Neuron (in vitro differentiated cells): ENCODE measurements around the gene COL13A1.
A peak's percentile ranks its signal among the peaks of the same experiment; 100 is the strongest.

Source experiments
- H2AFZ ChIP-seq: one replicate; pipeline ENCODE4 v1.6.1; 2013; ENCODE audit warnings: low read depth, mild to moderate bottlenecking, inconsistent platforms, low read length, moderate library complexity
- H3K27me3 ChIP-seq: one replicate; pipeline ENCODE4 v1.6.1; 2013; ENCODE audit warnings: low read length; ENCODE audit not compliant: insufficient read depth
- H3K36me3 ChIP-seq: one replicate; pipeline ENCODE4 v1.6.1; 2013; ENCODE audit warnings: low read length; ENCODE audit not compliant: insufficient read depth
- H3K4me1 ChIP-seq: one replicate; pipeline ENCODE4 v1.6.1; 2013; ENCODE audit warnings: low read length; ENCODE audit not compliant: insufficient read depth
- H3K4me3 ChIP-seq: 2 replicates; pipeline ENCODE4 v1.5.1; 2013; ENCODE audit warnings: mild to moderate bottlenecking, low read length, moderate library complexity
- H3K9me3 ChIP-seq: one replicate; pipeline ENCODE4 v1.6.1; 2013; ENCODE audit warnings: low read length

Gene COL13A1

GRCh38 chr10:69858201-69858600, 56.5 kb downstream of the COL13A1 start:
- Histone ChIP-seq H3K27me3 (no peaks in the 10 kb centered on the region), H2AFZ (no peak overlapping the region), H3K4me3 (no peak overlapping the region), H3K4me1 (peaks cover 11% of the 10 kb centered on the region), H3K36me3 (no peaks in the 10 kb centered on the region), H3K9me3 (no peaks in the 10 kb centered on the region)

GRCh38 chr10:69860271-69860670, 58.6 kb downstream of the COL13A1 start:
- no peaks in the 10 kb centered on the region for H3K27me3 ChIP-seq
- no peak overlapping the region for H2AFZ ChIP-seq
- no peaks in the 10 kb centered on the region for H3K36me3 ChIP-seq
- H3K4me1 ChIP-seq: peaks cover 20% of the 10 kb centered on the region
- H3K9me3 ChIP-seq: no peaks in the 10 kb centered on the region
- no peak overlapping the region for H3K4me3 ChIP-seq

- peaks cover 29% of the 10 kb centered on the region for H3K4me1 ChIP-seq
- H2AFZ ChIP-seq: no peak overlapping the region
- H3K9me3 ChIP-seq: no peaks in the 10 kb centered on the region
- H3K27me3 ChIP-seq: no peaks in the 10 kb centered on the region
- H3K36me3 ChIP-seq: no peaks in the 10 kb centered on the region
- H3K4me3 ChIP-seq: no peak overlapping the region
Observed at GRCh38 chr10:69861251-69862240, 59.8 kb downstream of the COL13A1 start.

GRCh38 chr10:69862882-69863530, 61.3 kb downstream of the COL13A1 start:
- Histone ChIP-seq H3K4me3 (no peak overlapping the region), H3K36me3 (no peaks in the 10 kb centered on the region), H3K9me3 (no peaks in the 10 kb centered on the region), H3K27me3 (no peaks in the 10 kb centered on the region), H2AFZ (no peak overlapping the region), H3K4me1 (peaks cover 42% of the 10 kb centered on the region)

- Histone ChIP-seq H3K4me3 (no peak overlapping the region), H3K4me1 (peaks cover 42% of the 10 kb centered on the region), H3K36me3 (no peaks in the 10 kb centered on the region), H3K27me3 (no peaks in the 10 kb centered on the region), H2AFZ (no peak overlapping the region), H3K9me3 (no peaks in the 10 kb centered on the region)
Observed at GRCh38 chr10:69863580-69863979, 61.9 kb downstream of the COL13A1 start.

- H3K4me1 ChIP-seq: peaks cover 40% of the 10 kb centered on the region
- no peak overlapping the region for H3K4me3 ChIP-seq
- no peaks in the 10 kb centered on the region for H3K36me3 ChIP-seq
- H3K27me3 ChIP-seq: no peaks in the 10 kb centered on the region
- no peaks in the 10 kb centered on the region for H3K9me3 ChIP-seq
- H2AFZ ChIP-seq: no peak overlapping the region
Observed at GRCh38 chr10:69864321-69864720, 62.6 kb downstream of the COL13A1 start.

- no peak overlapping the region for H2AFZ ChIP-seq
- H3K36me3 ChIP-seq: no peaks in the 10 kb centered on the region
- H3K27me3 ChIP-seq: no peaks in the 10 kb centered on the region
- H3K4me3 ChIP-seq: no peak overlapping the region
- H3K9me3 ChIP-seq: no peaks in the 10 kb centered on the region
- peaks cover 30% of the 10 kb centered on the region for H3K4me1 ChIP-seq
Observed at GRCh38 chr10:69865450-69865849, 63.7 kb downstream of the COL13A1 start.

GRCh38 chr10:69866246-69866687, 64.6 kb downstream of the COL13A1 start:
- H3K9me3 ChIP-seq: no peaks in the 10 kb centered on the region
- H3K4me3 ChIP-seq: peak overlapping the region; percentile 30
- no peaks in the 10 kb centered on the region for H3K27me3 ChIP-seq
- H3K36me3 ChIP-seq: no peaks in the 10 kb centered on the region
- H2AFZ ChIP-seq: peak overlapping the region; percentile 39
- peaks cover 30% of the 10 kb centered on the region for H3K4me1 ChIP-seq

- Histone ChIP-seq H3K4me1 (peaks cover 30% of the 10 kb centered on the region), H2AFZ (peak overlapping the region; percentile 39), H3K4me3 (peak overlapping the region; percentile 30), H3K27me3 (no peaks in the 10 kb centered on the region), H3K9me3 (no peaks in the 10 kb centered on the region), H3K36me3 (no peaks in the 10 kb centered on the region)
Observed at GRCh38 chr10:69866688-69867461, 65.2 kb downstream of the COL13A1 start.

- H3K4me1 ChIP-seq: peaks cover 32% of the 10 kb centered on the region
- no peaks in the 10 kb centered on the region for H3K36me3 ChIP-seq
- no peak overlapping the region for H3K4me3 ChIP-seq
- H3K9me3 ChIP-seq: no peaks in the 10 kb centered on the region
- no peak overlapping the region for H2AFZ ChIP-seq
- no peaks in the 10 kb centered on the region for H3K27me3 ChIP-seq
Observed at GRCh38 chr10:69867699-69868558, 66.2 kb downstream of the COL13A1 start.

- no peaks in the 10 kb centered on the region for H3K27me3 ChIP-seq
- no peak overlapping the region for H3K4me3 ChIP-seq
- H3K9me3 ChIP-seq: no peaks in the 10 kb centered on the region
- H3K4me1 ChIP-seq: peaks cover 36% of the 10 kb centered on the region
- H2AFZ ChIP-seq: no peak overlapping the region
- no peaks in the 10 kb centered on the region for H3K36me3 ChIP-seq
Observed at GRCh38 chr10:69868821-69869220, 67.1 kb downstream of the COL13A1 start.

- no peaks in the 10 kb centered on the region for H3K9me3 ChIP-seq
- H3K36me3 ChIP-seq: no peaks in the 10 kb centered on the region
- no peak overlapping the region for H2AFZ ChIP-seq
- H3K4me3 ChIP-seq: no peak overlapping the region
- peaks cover 32% of the 10 kb centered on the region for H3K4me1 ChIP-seq
- no peaks in the 10 kb centered on the region for H3K27me3 ChIP-seq
Observed at GRCh38 chr10:69869291-69869961, 67.7 kb downstream of the COL13A1 start.
